Measurements from ENCODE around the gene PIRT.

Gene PIRT

GRCh38 chr17:10814075-10814474 is 23.8 kb downstream of the PIRT start:
- Histone ChIP-seq H3K9ac (ENCODE audit: low read depth, low read length) (no peak overlapping the region), H3K4me1 (ENCODE audit: control insufficient read depth, insufficient read depth, low read length) (no peaks in the 10 kb centered on the region), H3K4me3 (ENCODE audit: low read depth, low read length) (no peak overlapping the region), H3K9me3 (ENCODE audit: control insufficient read depth, insufficient read depth, low read length) (no peaks in the 10 kb centered on the region), H3K36me3 (ENCODE audit: control insufficient read depth, insufficient read depth, low read length) (no peaks in the 10 kb centered on the region), H3K27me3 (ENCODE audit: control insufficient read depth, insufficient read depth, low read length) (no peaks in the 10 kb centered on the region)

GRCh38 chr17:10812674-10813073 is 25.2 kb downstream of the PIRT start:
- Histone ChIP-seq H3K4me3 (ENCODE audit: low read depth, low read length) (no peak overlapping the region), H3K9ac (ENCODE audit: low read depth, low read length) (no peak overlapping the region), H3K36me3 (ENCODE audit: control insufficient read depth, insufficient read depth, low read length) (no peaks in the 10 kb centered on the region), H3K27me3 (ENCODE audit: control insufficient read depth, insufficient read depth, low read length) (no peaks in the 10 kb centered on the region), H3K4me1 (ENCODE audit: control insufficient read depth, insufficient read depth, low read length) (no peaks in the 10 kb centered on the region), H3K9me3 (ENCODE audit: control insufficient read depth, insufficient read depth, low read length) (no peaks in the 10 kb centered on the region)

- H3K4me1 ChIP-seq (ENCODE audit: control insufficient read depth, insufficient read depth, low read length), result no peaks in the 10 kb centered on the region
These were observed 28.3 kb downstream of the PIRT start for GRCh38 chr17:10809605-10810004.

GRCh38 chr17:10807704-10808128 is 30.2 kb downstream of the PIRT start:
- Histone ChIP-seq H3K27me3 (ENCODE audit: control insufficient read depth, insufficient read depth, low read length) (no peaks in the 10 kb centered on the region), H3K36me3 (ENCODE audit: control insufficient read depth, insufficient read depth, low read length) (no peaks in the 10 kb centered on the region), H3K9ac (ENCODE audit: low read depth, low read length) (no peak overlapping the region), H3K4me1 (ENCODE audit: control insufficient read depth, insufficient read depth, low read length) (no peaks in the 10 kb centered on the region), H3K9me3 (ENCODE audit: control insufficient read depth, insufficient read depth, low read length) (no peaks in the 10 kb centered on the region), H3K4me3 (ENCODE audit: low read depth, low read length) (no peak overlapping the region)

More at GRCh38 chr17:10809605-10810004, 28.3 kb downstream of the PIRT start:
- no peaks in the 10 kb centered on the region for H3K27me3 ChIP-seq (ENCODE audit: control insufficient read depth, insufficient read depth, low read length)
- H3K9me3 ChIP-seq (ENCODE audit: control insufficient read depth, insufficient read depth, low read length), result no peaks in the 10 kb centered on the region
- H3K9ac ChIP-seq (ENCODE audit: low read depth, low read length), result no peak overlapping the region
- H3K36me3 ChIP-seq (ENCODE audit: control insufficient read depth, insufficient read depth, low read length), result no peaks in the 10 kb centered on the region
- H3K4me3 ChIP-seq (ENCODE audit: low read depth, low read length), result no peak overlapping the region

- Histone ChIP-seq H3K36me3 (ENCODE audit: control insufficient read depth, insufficient read depth, low read length) (no peaks in the 10 kb centered on the region), H3K9ac (ENCODE audit: low read depth, low read length) (no peak overlapping the region), H3K9me3 (ENCODE audit: control insufficient read depth, insufficient read depth, low read length) (no peaks in the 10 kb centered on the region), H3K27me3 (ENCODE audit: control insufficient read depth, insufficient read depth, low read length) (no peaks in the 10 kb centered on the region), H3K4me3 (ENCODE audit: low read depth, low read length) (no peak overlapping the region), H3K4me1 (ENCODE audit: control insufficient read depth, insufficient read depth, low read length) (no peaks in the 10 kb centered on the region)
These were observed 31.2 kb downstream of the PIRT start for GRCh38 chr17:10806545-10807262.

- Histone ChIP-seq H3K36me3 (ENCODE audit: control insufficient read depth, insufficient read depth, low read length) (no peaks in the 10 kb centered on the region), H3K27me3 (ENCODE audit: control insufficient read depth, insufficient read depth, low read length) (no peaks in the 10 kb centered on the region), H3K9ac (ENCODE audit: low read depth, low read length) (no peak overlapping the region), H3K4me3 (ENCODE audit: low read depth, low read length) (no peak overlapping the region), H3K9me3 (ENCODE audit: control insufficient read depth, insufficient read depth, low read length) (no peaks in the 10 kb centered on the region), H3K4me1 (ENCODE audit: control insufficient read depth, insufficient read depth, low read length) (no peaks in the 10 kb centered on the region)
These were observed 32.0 kb downstream of the PIRT start for GRCh38 chr17:10805911-10806310.

GRCh38 chr17:10804546-10804945 is 33.3 kb downstream of the PIRT start:
- Histone ChIP-seq H3K4me1 (ENCODE audit: control insufficient read depth, insufficient read depth, low read length) (no peaks in the 10 kb centered on the region), H3K36me3 (ENCODE audit: control insufficient read depth, insufficient read depth, low read length) (no peaks in the 10 kb centered on the region), H3K9me3 (ENCODE audit: control insufficient read depth, insufficient read depth, low read length) (no peaks in the 10 kb centered on the region), H3K4me3 (ENCODE audit: low read depth, low read length) (no peak overlapping the region), H3K27me3 (ENCODE audit: control insufficient read depth, insufficient read depth, low read length) (no peaks in the 10 kb centered on the region), H3K9ac (ENCODE audit: low read depth, low read length) (no peak overlapping the region)

GRCh38 chr17:10803830-10804475 is 33.9 kb downstream of the PIRT start, which contains the start of gene TMEM238L:
Gene TMEM238L (minus strand): TSS chr17:10804099. CDS start chr17:10803963, 136 bp downstream.
- H3K4me3 ChIP-seq (ENCODE audit: low read depth, low read length), result no peak within 1 kb of the TSS
- H3K36me3 ChIP-seq (ENCODE audit: control insufficient read depth, insufficient read depth, low read length), result no peaks in the 10 kb centered on the region
- H3K4me1 ChIP-seq (ENCODE audit: control insufficient read depth, insufficient read depth, low read length), result no peaks in the 10 kb centered on the region
- no peaks in the 10 kb centered on the region for H3K9me3 ChIP-seq (ENCODE audit: control insufficient read depth, insufficient read depth, low read length)
- no peak within 1 kb of the TSS for H3K9ac ChIP-seq (ENCODE audit: low read depth, low read length)
- H3K27me3 ChIP-seq (ENCODE audit: control insufficient read depth, insufficient read depth, low read length), result no peaks in the 10 kb centered on the region

GRCh38 chr17:10803350-10803749 is 34.5 kb downstream of the PIRT start:
- Histone ChIP-seq H3K9ac (ENCODE audit: low read depth, low read length) (no peak overlapping the region), H3K4me3 (ENCODE audit: low read depth, low read length) (no peak overlapping the region), H3K4me1 (ENCODE audit: control insufficient read depth, insufficient read depth, low read length) (no peaks in the 10 kb centered on the region), H3K9me3 (ENCODE audit: control insufficient read depth, insufficient read depth, low read length) (no peaks in the 10 kb centered on the region), H3K36me3 (ENCODE audit: control insufficient read depth, insufficient read depth, low read length) (no peaks in the 10 kb centered on the region), H3K27me3 (ENCODE audit: control insufficient read depth, insufficient read depth, low read length) (no peaks in the 10 kb centered on the region)

- H3K4me1 ChIP-seq (ENCODE audit: control insufficient read depth, insufficient read depth, low read length), result no peaks in the 10 kb centered on the region
- no peak overlapping the region for H3K9ac ChIP-seq (ENCODE audit: low read depth, low read length)
- H3K36me3 ChIP-seq (ENCODE audit: control insufficient read depth, insufficient read depth, low read length), result no peaks in the 10 kb centered on the region
- no peak overlapping the region for H3K4me3 ChIP-seq (ENCODE audit: low read depth, low read length)
- H3K9me3 ChIP-seq (ENCODE audit: control insufficient read depth, insufficient read depth, low read length), result no peaks in the 10 kb centered on the region
- no peaks in the 10 kb centered on the region for H3K27me3 ChIP-seq (ENCODE audit: control insufficient read depth, insufficient read depth, low read length)
These were observed 35.2 kb downstream of the PIRT start for GRCh38 chr17:10802496-10803284.

- Histone ChIP-seq H3K4me3 (ENCODE audit: low read depth, low read length) (no peak overlapping the region), H3K4me1 (ENCODE audit: control insufficient read depth, insufficient read depth, low read length) (no peaks in the 10 kb centered on the region), H3K9me3 (ENCODE audit: control insufficient read depth, insufficient read depth, low read length) (no peaks in the 10 kb centered on the region), H3K9ac (ENCODE audit: low read depth, low read length) (no peak overlapping the region), H3K27me3 (ENCODE audit: control insufficient read depth, insufficient read depth, low read length) (no peaks in the 10 kb centered on the region), H3K36me3 (ENCODE audit: control insufficient read depth, insufficient read depth, low read length) (no peaks in the 10 kb centered on the region)
These were observed 38.5 kb downstream of the PIRT start for GRCh38 chr17:10799407-10799806.
